Lung (tissue), 12 donors: ENCODE measurements around the gene LRRTM4. TPM values are rescaled to one million over a fixed set of nuclear protein-coding genes. Genes with fewer than 3 reads are reported as not detected.

Source experiments
- ATAC-seq: fragments of 200-7000 bp; cut with Tn5 transposase; one replicate; pipeline ENCODE4 v1.9.1; 2020; ENCODE audit warnings: moderate number of reproducible peaks; ENCODE audit not compliant: insufficient read depth, low FRiP score
- DNase-seq, 3 donors: peaks; one replicate each; pipeline ENCODE4 v3.0.0-alpha.2; 2013 to 2017
- H3K27ac ChIP-seq, 2 donors: one replicate each; pipeline ENCODE4 v1.5.1; 2013; ENCODE audit warnings: mild to moderate bottlenecking in 2 of 2, moderate library complexity in 2 of 2, control low read depth in 1 of 2, inconsistent platforms in 1 of 2, low read depth in 1 of 2, low read length in 1 of 2
- H3K27me3 ChIP-seq, 3 donors: one replicate each; pipeline ENCODE4 v1.5.1; 2013; ENCODE audit warnings: low read length in 2 of 3; ENCODE audit not compliant: control insufficient read depth in 3 of 3, insufficient read depth in 3 of 3
- H3K36me3 ChIP-seq, 4 donors: one replicate each; pipeline ENCODE4 v1.5.1; 2013; ENCODE audit warnings: low read length in 4 of 4, mild to moderate bottlenecking in 1 of 4, moderate library complexity in 1 of 4; ENCODE audit not compliant: control insufficient read depth in 4 of 4, insufficient read depth in 4 of 4
- H3K4me1 ChIP-seq, 5 donors: one replicate each; pipeline ENCODE4 v1.5.1; 2013; ENCODE audit warnings: low read length in 5 of 5, mild to moderate bottlenecking in 2 of 5, moderate library complexity in 1 of 5; ENCODE audit not compliant: control insufficient read depth in 5 of 5, insufficient read depth in 5 of 5
- H3K4me3 ChIP-seq: one replicate; pipeline ENCODE4 v1.5.1; 2013; ENCODE audit warnings: mild to moderate bottlenecking, control low read depth, moderate library complexity
- H3K9ac ChIP-seq, 2 donors: one replicate each; pipeline ENCODE4 v1.5.1; 2013; ENCODE audit warnings: low read length in 2 of 2, control low read depth in 1 of 2; ENCODE audit not compliant: insufficient read depth in 1 of 2
- H3K9me3 ChIP-seq, 4 donors: one replicate each; pipeline ENCODE4 v1.5.1; 2013; ENCODE audit warnings: low read length in 3 of 4, mild to moderate bottlenecking in 1 of 4, moderate library complexity in 1 of 4; ENCODE audit not compliant: control insufficient read depth in 4 of 4, insufficient read depth in 3 of 4
- WGBS, 2 donors: extraction: QIAGEN DNeasy Blood & Tissue Kit; methylation state at CpG; one replicate each; pipeline ENCODE4 v1.1.7; 2013; 5-methylcytosine and 5-hydroxymethylcytosine counted together
- polyA plus RNA-seq, 2 donors: library from polyadenylated mRNA; stranded (reverse); fragments of 200-250 nt; gene quantifications; one replicate each; pipeline ENCODE4 v1.2.1, GENCODE V29; 2013
- total RNA-seq, 2 donors: library from RNA; depleted of rRNA in 1 of 2; stranded (reverse); fragments of >200 nt in 1 of 2; gene quantifications; one replicate each; pipeline ENCODE4 v1.2.1, GENCODE V29; 2014 to 2021
- TF ChIP-seq, protein P1 (sequence below): IDR thresholded peaks from 2 replicates; pipeline ENCODE4 v1.5.1; 2012; ENCODE audit warnings: mild to moderate bottlenecking; ENCODE audit errors: control extremely low read depth, extremely low read depth
- donor health status: control.
- donor health status: control.
- donor health status: Bipolar disorder and iron deficiency.
- donor health status: healthy.
- donor health status: DM: yes; HTN: yes; CAD: no.

LRRTM4 gene
- total and polyA plus RNA-seq, 4 donors = 0.08 to 9.2 (median 1.2) TPM; not detected in 1

- Histone ChIP-seq H3K36me3 (no peaks in the 10 kb centered on the region), H3K27ac (no peak overlapping the region), H3K9me3 (peaks cover 0 to 2% (median 0%) of the 10 kb centered on the region in 4 donors), H3K27me3 (no peaks in the 10 kb centered on the region), H3K9ac (no peak overlapping the region), H3K4me3 (no peak overlapping the region), H3K4me1 (peaks cover 0 to 30% (median 0%) of the 10 kb centered on the region in 5 donors)
- TF ChIP-seq, protein P1, sequence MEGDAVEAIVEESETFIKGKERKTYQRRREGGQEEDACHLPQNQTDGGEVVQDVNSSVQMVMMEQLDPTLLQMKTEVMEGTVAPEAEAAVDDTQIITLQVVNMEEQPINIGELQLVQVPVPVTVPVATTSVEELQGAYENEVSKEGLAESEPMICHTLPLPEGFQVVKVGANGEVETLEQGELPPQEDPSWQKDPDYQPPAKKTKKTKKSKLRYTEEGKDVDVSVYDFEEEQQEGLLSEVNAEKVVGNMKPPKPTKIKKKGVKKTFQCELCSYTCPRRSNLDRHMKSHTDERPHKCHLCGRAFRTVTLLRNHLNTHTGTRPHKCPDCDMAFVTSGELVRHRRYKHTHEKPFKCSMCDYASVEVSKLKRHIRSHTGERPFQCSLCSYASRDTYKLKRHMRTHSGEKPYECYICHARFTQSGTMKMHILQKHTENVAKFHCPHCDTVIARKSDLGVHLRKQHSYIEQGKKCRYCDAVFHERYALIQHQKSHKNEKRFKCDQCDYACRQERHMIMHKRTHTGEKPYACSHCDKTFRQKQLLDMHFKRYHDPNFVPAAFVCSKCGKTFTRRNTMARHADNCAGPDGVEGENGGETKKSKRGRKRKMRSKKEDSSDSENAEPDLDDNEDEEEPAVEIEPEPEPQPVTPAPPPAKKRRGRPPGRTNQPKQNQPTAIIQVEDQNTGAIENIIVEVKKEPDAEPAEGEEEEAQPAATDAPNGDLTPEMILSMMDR = no peak
- WGBS, 2 donors = 57 to 70% methylated on average over 3 of the region's 3 CpGs
- no peak for ATAC-seq
- no peak for DNase-seq
These were observed 541.9 kb downstream of the LRRTM4 start for GRCh38 chr2:76980067-76980787.

DNA sequence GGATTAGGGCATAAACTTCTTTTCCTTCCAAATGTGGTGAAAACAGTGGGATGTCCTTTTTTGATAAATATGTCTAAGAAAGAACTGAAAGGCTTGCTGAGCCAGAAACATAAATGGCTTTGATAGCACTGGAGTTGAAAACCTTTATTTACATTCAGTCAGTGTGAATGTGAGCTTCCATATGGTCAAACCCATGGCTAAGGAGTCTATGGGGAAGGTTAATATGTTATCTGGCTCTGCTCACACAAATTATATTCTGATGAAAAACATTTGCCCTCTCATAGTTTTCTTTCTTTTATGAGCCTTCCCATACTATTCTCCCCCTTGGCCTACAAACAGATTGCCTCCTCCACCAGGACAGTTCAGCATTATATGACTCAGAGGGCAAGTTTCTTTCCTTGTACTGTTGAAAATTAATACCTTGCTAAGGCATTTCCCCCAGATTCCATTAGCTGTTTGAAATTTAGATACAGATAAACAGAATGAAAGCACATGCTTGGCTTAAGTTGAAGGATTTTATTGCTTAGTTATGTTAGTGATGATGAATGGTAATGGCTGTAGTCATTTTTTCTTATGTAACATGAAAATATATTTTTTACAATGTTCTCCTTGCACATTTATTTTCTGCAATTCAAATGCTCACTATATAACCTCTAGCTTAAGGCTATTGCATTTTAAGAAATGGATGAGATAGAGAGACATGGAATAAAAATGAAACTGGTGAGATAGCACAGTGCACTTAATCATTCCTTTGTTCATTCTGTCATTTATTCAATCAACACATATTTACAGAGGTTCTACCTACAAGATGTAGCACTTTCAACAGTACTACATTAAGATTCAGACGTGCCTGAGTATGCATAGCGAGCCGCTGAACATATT is 544.1 kb downstream of the LRRTM4 start:
- Histone ChIP-seq H3K27ac (no peak overlapping the region), H3K4me1 (peaks cover 0 to 30% (median 0%) of the 10 kb centered on the region in 5 donors), H3K9ac (no peak overlapping the region), H3K27me3 (no peaks in the 10 kb centered on the region), H3K4me3 (no peak overlapping the region), H3K36me3 (no peaks in the 10 kb centered on the region), H3K9me3 (peaks cover 0 to 2% (median 0%) of the 10 kb centered on the region in 4 donors)
- TF ChIP-seq, protein P1 = no peak
- ATAC-seq = no peak
- peak; percentile 17 to 94 (median 89) for DNase-seq
- WGBS, 2 donors = 68 to 86% methylated on average over 3 of the region's 3 CpGs

GRCh38 chr2:76975752-76976151 is 546.4 kb downstream of the LRRTM4 start:
- DNase-seq (no peak), ATAC-seq (no peak)
- H3K27ac ChIP-seq = no peak overlapping the region
- no peak overlapping the region for H3K4me3 ChIP-seq
- TF ChIP-seq, protein P1 = no peak
- H3K27me3 ChIP-seq = no peaks in the 10 kb centered on the region
- H3K9me3 ChIP-seq = no peaks in the 10 kb centered on the region
- peaks cover 0 to 30% (median 0%) of the 10 kb centered on the region in 5 donors for H3K4me1 ChIP-seq
- no peak overlapping the region for H3K9ac ChIP-seq
- H3K36me3 ChIP-seq = no peaks in the 10 kb centered on the region
